GM23338 (cell line): Measurements from ENCODE around the gene TGFBR1. TPM values are rescaled to one million over a fixed set of nuclear protein-coding genes. Genes with fewer than 3 reads are reported as not detected.
A peak's percentile ranks its signal among the peaks of the same experiment; 100 is the strongest.

ENCODE experiments used
- ATAC-seq: fragments of 200-7000 bp; cut with Tn5 transposase; 3 replicates; pipeline ENCODE4 v1.9.1; 2020
- DNase-seq: peaks from one replicate; pipeline ENCODE4 v3.0.0-alpha.2; 2015; ENCODE audit warnings: low spot score
- H2AFZ ChIP-seq: fragments of 200-600 bp; sonication (generic); 2 replicates; pipeline ENCODE4 v1.8.0; 2016; ENCODE audit warnings: antibody characterized with exemption, mild to moderate bottlenecking, moderate library complexity
- H3F3A ChIP-seq: fragments of 200-600 bp; sonication (generic); replicated peaks from 2 replicates; pipeline ENCODE4 v1.8.0; 2017; ENCODE audit warnings: antibody characterized with exemption, mixed run types, low read depth
- H3K27ac ChIP-seq: fragments of 200-600 bp; sonication (generic); 2 replicates; pipeline ENCODE4 v1.6.1; 2016; ENCODE audit warnings: low read depth
- H3K27me3 ChIP-seq: fragments of 200-600 bp; sonication (generic); 2 replicates; pipeline ENCODE4 v1.8.0; 2016; ENCODE audit warnings: mild to moderate bottlenecking, mixed run types, moderate library complexity; ENCODE audit not compliant: insufficient read depth
- H3K36me3 ChIP-seq: fragments of 200-600 bp; sonication (generic); 2 replicates; pipeline ENCODE4 v1.8.0; 2016; ENCODE audit warnings: mild to moderate bottlenecking; ENCODE audit not compliant: insufficient read depth
- H3K4me1 ChIP-seq: fragments of 200-600 bp; sonication (generic); 2 replicates; pipeline ENCODE4 v1.8.0; 2016; ENCODE audit warnings: mild to moderate bottlenecking, moderate library complexity; ENCODE audit not compliant: insufficient read depth
- H3K4me2 ChIP-seq: fragments of 200-600 bp; sonication (generic); 2 replicates; pipeline ENCODE4 v1.7.1; 2017; ENCODE audit warnings: mixed run types
- H3K4me3 ChIP-seq: fragments of 200-600 bp; sonication (generic); 2 replicates; pipeline ENCODE4 v1.6.1; 2016; ENCODE audit warnings: mixed run types
- H3K79me2 ChIP-seq: fragments of 200-600 bp; sonication (generic); replicated peaks from 2 replicates; pipeline ENCODE4 v1.8.0; 2017; ENCODE audit warnings: mild to moderate bottlenecking; ENCODE audit not compliant: insufficient read depth
- H3K9me2 ChIP-seq: fragments of 200-600 bp; sonication (generic); 2 replicates; pipeline ENCODE4 v1.8.0; 2017; ENCODE audit not compliant: insufficient read depth
- H4K20me1 ChIP-seq: fragments of 200-600 bp; sonication (generic); replicated peaks from 2 replicates; pipeline ENCODE4 v1.8.0; 2017; ENCODE audit warnings: mild to moderate bottlenecking; ENCODE audit not compliant: insufficient read depth
- H3K27ac Mint-ChIP-seq: 2 replicates; pipeline ENCODE4 v1.8.0; 2020; ENCODE audit warnings: inconsistent platforms, mild to moderate bottlenecking, moderate library complexity, mixed read lengths
- H3K27me3 Mint-ChIP-seq: 3 replicates; pipeline ENCODE4 v1.8.0; 2022; ENCODE audit warnings: low read depth, mild to moderate bottlenecking, moderate library complexity, mixed read lengths, inconsistent platforms; ENCODE audit not compliant: insufficient read depth, poor library complexity
- H3K36me3 Mint-ChIP-seq: 3 replicates; pipeline ENCODE4 v1.8.0; 2021; ENCODE audit warnings: low read depth, mild to moderate bottlenecking, inconsistent platforms, moderate library complexity, mixed read lengths
- H3K4me1 Mint-ChIP-seq: 3 replicates; pipeline ENCODE4 v1.8.0; 2020; ENCODE audit warnings: mild to moderate bottlenecking, inconsistent platforms, mixed read lengths
- H3K4me3 Mint-ChIP-seq: 3 replicates; pipeline ENCODE4 v1.8.0; 2021; ENCODE audit warnings: moderate library complexity, mild to moderate bottlenecking, inconsistent platforms, mixed read lengths
- H3K9me3 Mint-ChIP-seq: 3 replicates; pipeline ENCODE4 v1.8.0; 2020; ENCODE audit warnings: moderate library complexity, mild to moderate bottlenecking, inconsistent platforms, mixed read lengths
- CREB1 ChIP-seq: fragments of 250-450 bp; sonication (Bioruptor Pico); IDR thresholded peaks from 2 replicates; pipeline ENCODE4 v1.5.0; 2020; ENCODE audit warnings: low read depth, mild to moderate bottlenecking, moderate library complexity
- CTCF ChIP-seq, 2 experiments: fragments of 200-600 bp in 1 of 2; sonication (generic) in 1 of 2; conservative IDR thresholded peaks; 2 replicates each; pipeline versions ENCODE4 v1.5.1 to v1.6.1; 2016 to 2017; ENCODE audit warnings: antibody characterized with exemption in 2 of 2, low read depth in 2 of 2, mild to moderate bottlenecking in 2 of 2, moderate library complexity in 1 of 2
- ETS1 ChIP-seq: IDR thresholded peaks from 2 replicates; pipeline ENCODE4 v1.6.1; 2016; ENCODE audit warnings: antibody characterized with exemption
- EZH2 ChIP-seq: fragments of 200-600 bp; sonication (generic); IDR thresholded peaks from one replicate; pipeline ENCODE4 v1.8.0; 2017; ENCODE audit warnings: antibody characterized with exemption, mild to moderate bottlenecking, low read depth; ENCODE audit not compliant: unreplicated experiment
- EZH2phosphoT487 ChIP-seq: fragments of 200-600 bp; sonication (generic); IDR thresholded peaks from one replicate; pipeline ENCODE4 v1.8.1; 2018; ENCODE audit warnings: antibody characterized with exemption; ENCODE audit not compliant: unreplicated experiment
- JUNB ChIP-seq: IDR thresholded peaks from one replicate; pipeline ENCODE4 v1.6.1; 2016; ENCODE audit warnings: antibody characterized with exemption; ENCODE audit not compliant: unreplicated experiment
- NANOG ChIP-seq: IDR thresholded peaks from 2 replicates; pipeline ENCODE4 v1.6.1; 2016; ENCODE audit warnings: antibody characterized with exemption, borderline replicate concordance
- POLR2AphosphoS5 ChIP-seq: IDR thresholded peaks from 2 replicates; pipeline ENCODE4 v1.6.1; 2016; ENCODE audit warnings: antibody characterized with exemption, low read depth
- REST ChIP-seq: IDR thresholded peaks from one replicate; pipeline ENCODE4 v1.6.1; 2018; ENCODE audit warnings: antibody characterized with exemption; ENCODE audit not compliant: unreplicated experiment
- STAT1 ChIP-seq: IDR thresholded peaks from one replicate; pipeline ENCODE4 v1.6.1; 2016; ENCODE audit warnings: antibody characterized with exemption; ENCODE audit not compliant: unreplicated experiment
- ZNF114 ChIP-seq: fragments of 250-450 bp; sonication (Bioruptor Pico); IDR thresholded peaks from 2 replicates; pipeline ENCODE4 v1.5.0; 2020; ENCODE audit warnings: mild to moderate bottlenecking, moderate library complexity
- ZNF331 ChIP-seq: fragments of 250-450 bp; sonication (Bioruptor Pico); IDR thresholded peaks from 2 replicates; pipeline ENCODE4 v1.5.0; 2020; ENCODE audit warnings: low read depth, mild to moderate bottlenecking, moderate library complexity
- polyA plus RNA-seq: library from polyadenylated mRNA; unstranded; fragments of >200 nt; fragmentation: Nextera tagmentation; extraction: Ambion mirVana; gene quantifications from 2 replicates; pipeline ENCODE4 v1.2.1, GENCODE V29; 2016
- total RNA-seq: library from RNA; depleted of rRNA; stranded (reverse); fragments of >200 nt; shearing (Covaris generic); gene quantifications from 2 replicates; pipeline ENCODE4 v1.2.3, GENCODE V29; 2014
- TF ChIP-seq, protein P1 (sequence below): fragments of 250-450 bp; sonication (Bioruptor Pico); IDR thresholded peaks from 2 replicates; pipeline ENCODE4 v1.5.0; 2020; ENCODE audit warnings: mild to moderate bottlenecking, moderate library complexity

The TGFBR1 gene
- total and polyA plus RNA-seq, 2 experiments from 2014 or later: 9.3 to 40.2 TPM

DNA sequence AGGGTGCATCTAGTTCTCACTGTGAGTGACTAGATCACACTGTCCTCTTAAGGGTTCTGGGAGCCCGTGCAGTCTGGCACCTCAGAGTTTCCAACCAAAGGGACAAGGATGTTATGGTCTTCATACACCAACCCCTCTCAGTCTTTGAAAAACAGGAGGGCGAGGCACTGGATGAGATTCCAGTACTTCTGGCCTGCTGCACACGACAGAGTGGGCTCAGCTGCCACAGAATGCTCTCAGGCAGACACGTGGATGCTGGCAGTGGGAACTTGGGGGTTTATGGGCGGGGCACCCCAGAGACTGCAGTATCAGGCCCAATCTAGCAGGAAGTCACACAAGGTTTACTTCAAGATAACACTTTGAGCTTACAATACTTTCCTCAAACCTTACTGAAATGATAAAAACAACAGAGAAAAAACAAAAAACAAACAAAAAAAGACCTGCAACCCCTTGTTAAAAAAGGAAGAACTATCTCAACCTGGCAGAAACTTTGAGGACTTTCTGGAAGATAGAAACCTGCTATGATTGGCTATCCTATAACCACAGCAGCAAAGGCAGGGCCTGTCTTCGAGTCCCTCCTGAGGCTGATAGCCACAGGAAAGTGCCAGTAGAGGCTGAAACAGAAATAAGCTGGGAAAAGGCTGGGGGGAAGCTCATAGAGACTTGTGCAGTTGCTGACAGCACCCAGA, 28.3 kb upstream of the TGFBR1 start:
- Histone ChIP-seq H3K4me3 (no peak overlapping the region), H3F3A (no peaks in the 10 kb centered on the region), H3K27me3 (no peaks in the 10 kb centered on the region), H3K4me1 (no peaks in the 10 kb centered on the region), H2AFZ (0 out of 2 replicates have a peak overlapping the region, but pooled peaks have one; percentile 56), H3K9me2 (peaks cover 4% of the 10 kb centered on the region; the same call in 1 of the 2 replicates), H4K20me1 (no peaks in the 10 kb centered on the region), H3K79me2 (no peaks in the 10 kb centered on the region), H3K36me3 (no peaks in the 10 kb centered on the region), H3K27ac (no peak overlapping the region), H3K4me2 (no peak overlapping the region)
- TF ChIP-seq STAT1: no peak
- TF ChIP-seq JUNB: no peak
- TF ChIP-seq EZH2: no peak
- no peak for TF ChIP-seq POLR2AphosphoS5
- TF ChIP-seq, protein P1, sequence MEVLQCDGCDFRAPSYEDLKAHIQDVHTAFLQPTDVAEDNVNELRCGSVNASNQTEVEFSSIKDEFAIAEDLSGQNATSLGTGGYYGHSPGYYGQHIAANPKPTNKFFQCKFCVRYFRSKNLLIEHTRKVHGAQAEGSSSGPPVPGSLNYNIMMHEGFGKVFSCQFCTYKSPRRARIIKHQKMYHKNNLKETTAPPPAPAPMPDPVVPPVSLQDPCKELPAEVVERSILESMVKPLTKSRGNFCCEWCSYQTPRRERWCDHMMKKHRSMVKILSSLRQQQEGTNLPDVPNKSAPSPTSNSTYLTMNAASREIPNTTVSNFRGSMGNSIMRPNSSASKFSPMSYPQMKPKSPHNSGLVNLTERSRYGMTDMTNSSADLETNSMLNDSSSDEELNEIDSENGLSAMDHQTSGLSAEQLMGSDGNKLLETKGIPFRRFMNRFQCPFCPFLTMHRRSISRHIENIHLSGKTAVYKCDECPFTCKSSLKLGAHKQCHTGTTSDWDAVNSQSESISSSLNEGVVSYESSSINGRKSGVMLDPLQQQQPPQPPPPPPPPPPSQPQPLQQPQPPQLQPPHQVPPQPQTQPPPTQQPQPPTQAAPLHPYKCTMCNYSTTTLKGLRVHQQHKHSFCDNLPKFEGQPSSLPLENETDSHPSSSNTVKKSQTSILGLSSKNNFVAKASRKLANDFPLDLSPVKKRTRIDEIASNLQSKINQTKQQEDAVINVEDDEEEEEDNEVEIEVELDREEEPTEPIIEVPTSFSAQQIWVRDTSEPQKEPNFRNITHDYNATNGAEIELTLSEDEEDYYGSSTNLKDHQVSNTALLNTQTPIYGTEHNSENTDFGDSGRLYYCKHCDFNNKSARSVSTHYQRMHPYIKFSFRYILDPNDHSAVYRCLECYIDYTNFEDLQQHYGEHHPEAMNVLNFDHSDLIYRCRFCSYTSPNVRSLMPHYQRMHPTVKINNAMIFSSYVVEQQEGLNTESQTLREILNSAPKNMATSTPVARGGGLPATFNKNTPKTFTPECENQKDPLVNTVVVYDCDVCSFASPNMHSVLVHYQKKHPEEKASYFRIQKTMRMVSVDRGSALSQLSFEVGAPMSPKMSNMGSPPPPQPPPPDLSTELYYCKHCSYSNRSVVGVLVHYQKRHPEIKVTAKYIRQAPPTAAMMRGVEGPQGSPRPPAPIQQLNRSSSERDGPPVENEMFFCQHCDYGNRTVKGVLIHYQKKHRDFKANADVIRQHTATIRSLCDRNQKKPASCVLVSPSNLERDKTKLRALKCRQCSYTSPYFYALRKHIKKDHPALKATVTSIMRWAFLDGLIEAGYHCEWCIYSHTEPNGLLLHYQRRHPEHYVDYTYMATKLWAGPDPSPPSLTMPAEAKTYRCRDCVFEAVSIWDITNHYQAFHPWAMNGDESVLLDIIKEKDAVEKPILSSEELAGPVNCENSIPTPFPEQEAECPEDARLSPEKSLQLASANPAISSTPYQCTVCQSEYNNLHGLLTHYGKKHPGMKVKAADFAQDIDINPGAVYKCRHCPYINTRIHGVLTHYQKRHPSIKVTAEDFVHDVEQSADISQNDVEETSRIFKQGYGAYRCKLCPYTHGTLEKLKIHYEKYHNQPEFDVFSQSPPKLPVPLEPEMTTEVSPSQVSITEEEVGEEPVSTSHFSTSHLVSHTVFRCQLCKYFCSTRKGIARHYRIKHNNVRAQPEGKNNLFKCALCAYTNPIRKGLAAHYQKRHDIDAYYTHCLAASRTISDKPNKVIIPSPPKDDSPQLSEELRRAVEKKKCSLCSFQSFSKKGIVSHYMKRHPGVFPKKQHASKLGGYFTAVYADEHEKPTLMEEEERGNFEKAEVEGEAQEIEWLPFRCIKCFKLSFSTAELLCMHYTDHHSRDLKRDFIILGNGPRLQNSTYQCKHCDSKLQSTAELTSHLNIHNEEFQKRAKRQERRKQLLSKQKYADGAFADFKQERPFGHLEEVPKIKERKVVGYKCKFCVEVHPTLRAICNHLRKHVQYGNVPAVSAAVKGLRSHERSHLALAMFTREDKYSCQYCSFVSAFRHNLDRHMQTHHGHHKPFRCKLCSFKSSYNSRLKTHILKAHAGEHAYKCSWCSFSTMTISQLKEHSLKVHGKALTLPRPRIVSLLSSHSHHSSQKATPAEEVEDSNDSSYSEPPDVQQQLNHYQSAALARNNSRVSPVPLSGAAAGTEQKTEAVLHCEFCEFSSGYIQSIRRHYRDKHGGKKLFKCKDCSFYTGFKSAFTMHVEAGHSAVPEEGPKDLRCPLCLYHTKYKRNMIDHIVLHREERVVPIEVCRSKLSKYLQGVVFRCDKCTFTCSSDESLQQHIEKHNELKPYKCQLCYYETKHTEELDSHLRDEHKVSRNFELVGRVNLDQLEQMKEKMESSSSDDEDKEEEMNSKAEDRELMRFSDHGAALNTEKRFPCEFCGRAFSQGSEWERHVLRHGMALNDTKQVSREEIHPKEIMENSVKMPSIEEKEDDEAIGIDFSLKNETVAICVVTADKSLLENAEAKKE: no peak
- TF ChIP-seq ZNF331 (CRISPR knock-in tag): no peak
- no peak for TF ChIP-seq EZH2phosphoT487
- no peak for TF ChIP-seq CTCF (conservative IDR thresholded peaks at IDR 0.05; ENCODE audit: low read depth in 2 of 2)
- no peak for TF ChIP-seq ZNF114 (CRISPR knock-in tag)
- no peak for TF ChIP-seq ETS1
- no peak for TF ChIP-seq REST
- TF ChIP-seq NANOG: no peak
- TF ChIP-seq CREB1 (CRISPR knock-in tag): no peak
- peaks cover 2% of the 10 kb centered on the region; the same call in 2 of the 3 replicates for H3K9me3 Mint-ChIP-seq
- H3K4me1 Mint-ChIP-seq: peaks cover 6% of the 10 kb centered on the region; the same call in 2 of the 3 replicates
- H3K4me3 Mint-ChIP-seq: no peak overlapping the region
- ATAC-seq: no peak
- DNase-seq: no peak
- H3K27me3 Mint-ChIP-seq: peaks cover 4% of the 10 kb centered on the region
- H3K36me3 Mint-ChIP-seq: no peaks in the 10 kb centered on the region
- H3K27ac Mint-ChIP-seq: no peak overlapping the region
